Peyer's patch (tissue), 4 donors: ENCODE results near the gene KRTAP5-7.

Source experiments
- POLR2A ChIP-seq, 2 donors: fragments of 450-650 bp; IDR thresholded peaks; one replicate each; pipeline ENCODE4 v1.5.1; 2017; ENCODE audit warnings: antibody characterized with exemption in 2 of 2, mild to moderate bottlenecking in 2 of 2, moderate library complexity in 2 of 2
- TF ChIP-seq, protein P1 (sequence below), 6 experiments: fragments of 450-650 bp in 4 of 6; fragments of 200-600 bp in 2 of 6; sonication (generic) in 1 of 6; IDR thresholded peaks; one replicate each; pipeline ENCODE4 v1.5.1; 2017 to 2019; ENCODE audit warnings: antibody characterized with exemption in 6 of 6, mild to moderate bottlenecking in 3 of 6, moderate library complexity in 1 of 6

DNA sequence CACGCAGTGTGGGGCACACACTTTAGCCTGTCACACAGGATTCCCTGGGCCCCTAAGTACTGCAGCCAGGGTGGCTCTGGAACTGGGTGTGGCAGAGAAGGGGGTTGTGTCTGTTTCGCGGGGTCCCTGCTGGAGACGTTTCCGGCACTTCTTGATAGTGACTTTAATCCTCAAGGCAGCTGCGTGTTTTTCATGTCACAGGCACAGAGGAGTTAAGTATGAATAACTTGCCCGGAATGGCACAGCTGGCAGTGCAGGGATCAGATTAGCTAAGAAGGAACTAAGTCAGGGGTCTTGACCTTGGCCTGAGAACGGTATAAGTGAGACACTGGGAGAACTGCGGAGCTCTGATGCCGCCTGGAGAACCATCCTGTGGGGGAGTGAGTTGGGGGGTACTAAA, 7.5 kb upstream of the KRTAP5-7 start:
- TF ChIP-seq, protein P1, sequence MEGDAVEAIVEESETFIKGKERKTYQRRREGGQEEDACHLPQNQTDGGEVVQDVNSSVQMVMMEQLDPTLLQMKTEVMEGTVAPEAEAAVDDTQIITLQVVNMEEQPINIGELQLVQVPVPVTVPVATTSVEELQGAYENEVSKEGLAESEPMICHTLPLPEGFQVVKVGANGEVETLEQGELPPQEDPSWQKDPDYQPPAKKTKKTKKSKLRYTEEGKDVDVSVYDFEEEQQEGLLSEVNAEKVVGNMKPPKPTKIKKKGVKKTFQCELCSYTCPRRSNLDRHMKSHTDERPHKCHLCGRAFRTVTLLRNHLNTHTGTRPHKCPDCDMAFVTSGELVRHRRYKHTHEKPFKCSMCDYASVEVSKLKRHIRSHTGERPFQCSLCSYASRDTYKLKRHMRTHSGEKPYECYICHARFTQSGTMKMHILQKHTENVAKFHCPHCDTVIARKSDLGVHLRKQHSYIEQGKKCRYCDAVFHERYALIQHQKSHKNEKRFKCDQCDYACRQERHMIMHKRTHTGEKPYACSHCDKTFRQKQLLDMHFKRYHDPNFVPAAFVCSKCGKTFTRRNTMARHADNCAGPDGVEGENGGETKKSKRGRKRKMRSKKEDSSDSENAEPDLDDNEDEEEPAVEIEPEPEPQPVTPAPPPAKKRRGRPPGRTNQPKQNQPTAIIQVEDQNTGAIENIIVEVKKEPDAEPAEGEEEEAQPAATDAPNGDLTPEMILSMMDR (IDR thresholded peaks at IDR 0.05), result no peak
- TF ChIP-seq POLR2A (IDR thresholded peaks at IDR 0.05), result no peak
